GM12891 (cell line): ENCODE results near the gene ZNRF1.

Experiments
- PAX5 ChIP-seq: IDR thresholded peaks from 2 replicates; pipeline ENCODE4 v1.6.1; 2011; ENCODE audit warnings: low read length, moderate library complexity, mild to moderate bottlenecking; ENCODE audit not compliant: insufficient read depth, severe bottlenecking
- POLR2A ChIP-seq: IDR thresholded peaks from 2 replicates; pipeline ENCODE4 v1.6.1; 2011; ENCODE audit warnings: low read depth, low read length, control low read depth
- POLR2AphosphoS5 ChIP-seq: IDR thresholded peaks from 2 replicates; pipeline ENCODE4 v1.6.1; 2011; ENCODE audit warnings: low read depth, low read length, control low read depth
- TAF1 ChIP-seq: IDR thresholded peaks from 2 replicates; pipeline ENCODE4 v1.6.1; 2011; ENCODE audit warnings: low read depth, low read length, control low read depth

DNA sequence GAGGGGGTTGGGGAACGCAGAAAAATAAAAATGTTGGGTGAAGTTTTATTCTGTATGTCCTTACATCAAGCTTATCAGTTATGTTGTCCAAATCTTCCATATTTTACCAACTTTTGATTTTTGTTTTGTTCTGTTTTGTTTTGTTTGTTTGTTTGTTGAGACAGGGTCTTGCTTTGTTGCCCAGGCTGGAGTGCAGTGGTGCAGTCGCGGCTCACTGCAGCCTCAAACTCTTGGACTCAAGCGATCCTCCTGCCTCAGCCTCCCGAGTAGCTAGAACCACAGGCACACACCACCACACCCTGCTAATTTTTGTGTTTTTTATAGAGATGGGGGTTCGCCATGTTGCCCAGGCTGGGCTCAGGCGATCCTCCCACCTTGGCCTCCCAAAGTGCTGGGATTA is 20.8 kb downstream of the ZNRF1 start:
- TF ChIP-seq POLR2A, result no peak
- TF ChIP-seq PAX5, result no peak
- no peak for TF ChIP-seq POLR2AphosphoS5
- no peak for TF ChIP-seq TAF1
